ENCODE results near the gene DTL.
"Not testable (repeated sequence)": the region's sequence is repeated elsewhere in the genome, so short reads cannot be mapped to it uniquely, and the experiment has no call there.

Gene DTL, protein sequence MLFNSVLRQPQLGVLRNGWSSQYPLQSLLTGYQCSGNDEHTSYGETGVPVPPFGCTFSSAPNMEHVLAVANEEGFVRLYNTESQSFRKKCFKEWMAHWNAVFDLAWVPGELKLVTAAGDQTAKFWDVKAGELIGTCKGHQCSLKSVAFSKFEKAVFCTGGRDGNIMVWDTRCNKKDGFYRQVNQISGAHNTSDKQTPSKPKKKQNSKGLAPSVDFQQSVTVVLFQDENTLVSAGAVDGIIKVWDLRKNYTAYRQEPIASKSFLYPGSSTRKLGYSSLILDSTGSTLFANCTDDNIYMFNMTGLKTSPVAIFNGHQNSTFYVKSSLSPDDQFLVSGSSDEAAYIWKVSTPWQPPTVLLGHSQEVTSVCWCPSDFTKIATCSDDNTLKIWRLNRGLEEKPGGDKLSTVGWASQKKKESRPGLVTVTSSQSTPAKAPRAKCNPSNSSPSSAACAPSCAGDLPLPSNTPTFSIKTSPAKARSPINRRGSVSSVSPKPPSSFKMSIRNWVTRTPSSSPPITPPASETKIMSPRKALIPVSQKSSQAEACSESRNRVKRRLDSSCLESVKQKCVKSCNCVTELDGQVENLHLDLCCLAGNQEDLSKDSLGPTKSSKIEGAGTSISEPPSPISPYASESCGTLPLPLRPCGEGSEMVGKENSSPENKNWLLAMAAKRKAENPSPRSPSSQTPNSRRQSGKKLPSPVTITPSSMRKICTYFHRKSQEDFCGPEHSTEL

GRCh38 chr1:212035123-212035834 is at the start of gene DTL, which contains the start of gene INTS7:
Gene DTL (plus strand): TSS chr1:212035748. CDS start chr1:212035891, 143 bp downstream.
Gene INTS7 (minus strand): TSS chr1:212035557. CDS start chr1:212035437, 120 bp downstream.
- DNase-seq (ENCODE audit: low read depth, low spot score): peak; percentile 96

GRCh38 chr1:211986628-211987254 is 48.8 kb upstream of the DTL start:
- no peak for DNase-seq (ENCODE audit: low read depth, low spot score)

- DNase-seq (ENCODE audit: low read depth, low spot score): no peak
These were observed 43.9 kb upstream of the DTL start for GRCh38 chr1:211991695-211992094.

- not testable (repeated sequence) for DNase-seq (ENCODE audit: low read depth, low spot score)
These were observed 38.1 kb upstream of the DTL start for GRCh38 chr1:211997426-211997825.

DNA sequence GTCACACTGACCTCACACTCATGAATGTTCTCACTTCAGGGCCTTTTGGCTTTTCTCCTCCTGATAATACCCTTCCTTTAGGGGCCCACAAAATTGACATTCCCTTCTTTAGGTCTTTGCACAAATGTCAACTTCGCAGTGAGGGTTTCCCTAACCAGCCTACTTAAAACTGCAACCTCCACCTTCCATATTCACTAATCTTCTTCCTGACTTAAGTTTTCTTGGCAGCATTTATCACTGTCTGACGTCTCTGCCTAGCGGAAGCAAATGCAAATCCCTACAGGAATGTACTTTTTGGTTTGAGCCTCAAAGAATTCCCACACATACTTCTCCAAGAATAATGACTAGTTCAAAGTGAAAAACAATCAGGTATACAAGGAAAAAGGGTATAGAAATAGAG is 33.0 kb upstream of the DTL start:
- no peak for DNase-seq (ENCODE audit: low read depth, low spot score)

- DNase-seq (ENCODE audit: low read depth, low spot score): no peak
These were observed 30.5 kb upstream of the DTL start for GRCh38 chr1:212004895-212005608.

GRCh38 chr1:212007178-212007577 is 28.4 kb upstream of the DTL start:
- no peak for DNase-seq (ENCODE audit: low read depth, low spot score)

GRCh38 chr1:212007886-212008285 is 27.7 kb upstream of the DTL start:
- no peak for DNase-seq (ENCODE audit: low read depth, low spot score)

GRCh38 chr1:212009561-212009960 is 26.0 kb upstream of the DTL start:
- DNase-seq (ENCODE audit: low read depth, low spot score): no peak

- DNase-seq (ENCODE audit: low read depth, low spot score): no peak
These were observed 25.5 kb upstream of the DTL start for GRCh38 chr1:212010004-212010403.

DNA sequence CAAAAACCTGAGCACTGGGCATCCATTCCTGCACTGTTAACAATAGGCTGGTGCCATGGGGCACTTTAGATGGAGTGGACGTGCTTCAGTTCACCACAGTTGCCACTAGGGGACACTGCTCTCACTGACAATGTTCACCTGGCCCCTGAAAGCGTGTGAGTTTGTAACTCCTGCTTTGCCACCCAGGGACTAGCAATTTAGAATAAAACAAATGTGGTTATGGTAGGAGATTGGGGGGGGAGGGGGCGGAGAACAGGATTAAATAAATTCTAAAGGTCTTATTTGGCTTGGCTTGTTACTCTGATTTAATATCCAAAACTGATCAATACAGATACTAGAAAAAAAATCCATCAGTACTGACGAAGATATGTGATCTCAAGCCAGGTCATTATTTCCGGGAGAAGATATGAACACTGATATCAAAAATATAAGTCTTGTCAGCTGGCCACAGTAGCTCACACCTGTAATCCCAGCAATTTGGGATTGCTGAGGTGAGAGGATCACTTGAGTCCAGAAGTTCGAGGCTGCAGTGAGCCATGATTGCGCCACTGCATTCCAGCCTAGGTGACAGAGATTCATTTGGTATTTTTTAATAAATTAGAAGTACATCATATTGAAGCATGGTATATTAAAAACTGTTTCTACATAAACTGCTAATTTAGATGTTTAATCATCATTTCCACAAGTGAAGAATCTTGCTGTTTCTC is 23.4 kb upstream of the DTL start:
- peak; percentile 38 for DNase-seq (ENCODE audit: low read depth, low spot score)

- no peak for DNase-seq (ENCODE audit: low read depth, low spot score)
These were observed 21.9 kb upstream of the DTL start for GRCh38 chr1:212013672-212014071.

DNA sequence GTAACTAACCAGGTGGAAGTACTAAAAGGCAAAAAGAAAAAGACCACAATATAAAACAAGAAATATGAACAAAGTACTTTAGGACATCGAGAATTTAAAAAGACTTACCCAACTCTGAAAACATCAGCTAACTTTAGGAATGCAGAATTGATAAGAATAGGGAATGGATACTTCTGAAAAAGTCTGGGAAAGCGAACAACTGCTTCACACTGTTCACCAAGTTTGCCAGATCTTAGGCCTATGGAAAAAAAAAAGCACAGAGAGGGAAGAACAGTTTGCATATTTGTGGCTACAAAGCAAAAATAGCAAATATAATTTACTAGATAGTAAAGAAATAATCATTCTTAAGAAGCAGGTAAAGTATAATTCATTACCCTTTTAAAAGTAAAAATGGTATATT is 14.6 kb upstream of the DTL start:
- DNase-seq (ENCODE audit: low read depth, low spot score): no peak

GRCh38 chr1:212021563-212021962 is 14.0 kb upstream of the DTL start:
- DNase-seq (ENCODE audit: low read depth, low spot score): no peak

- not testable (repeated sequence) for DNase-seq (ENCODE audit: low read depth, low spot score)
These were observed 12.6 kb upstream of the DTL start for GRCh38 chr1:212022908-212023307.

DNA sequence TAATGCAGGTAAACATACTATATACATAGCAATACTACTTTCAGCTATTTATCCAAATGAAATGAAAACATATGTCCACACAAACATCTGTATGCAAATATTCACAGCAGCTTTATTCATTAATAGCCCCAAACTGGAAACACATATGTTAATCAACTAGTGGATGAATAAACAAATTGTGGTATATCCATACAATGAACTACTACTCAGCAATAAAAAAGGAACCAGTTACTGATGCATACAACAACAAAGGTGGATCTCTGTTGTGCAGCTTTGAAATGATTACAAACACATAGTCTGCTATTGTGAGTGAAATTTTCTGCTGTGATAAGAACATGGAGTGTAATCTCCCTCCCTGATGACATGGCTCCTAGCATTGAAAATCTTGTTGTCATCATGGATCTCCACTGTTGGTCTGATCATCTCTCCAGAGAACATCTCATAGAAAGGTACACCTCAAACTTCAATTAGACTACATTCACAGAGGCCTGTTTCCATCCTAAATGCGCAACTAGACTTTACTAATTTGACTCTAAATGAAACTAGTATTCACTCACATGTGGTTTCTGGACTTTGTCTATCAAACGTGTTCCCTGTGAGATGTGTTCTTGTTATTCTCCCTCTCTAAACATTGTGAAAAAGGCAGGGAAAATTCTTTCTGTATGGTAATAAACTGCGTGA is 10.9 kb upstream of the DTL start:
- no peak for DNase-seq (ENCODE audit: low read depth, low spot score)

DNA sequence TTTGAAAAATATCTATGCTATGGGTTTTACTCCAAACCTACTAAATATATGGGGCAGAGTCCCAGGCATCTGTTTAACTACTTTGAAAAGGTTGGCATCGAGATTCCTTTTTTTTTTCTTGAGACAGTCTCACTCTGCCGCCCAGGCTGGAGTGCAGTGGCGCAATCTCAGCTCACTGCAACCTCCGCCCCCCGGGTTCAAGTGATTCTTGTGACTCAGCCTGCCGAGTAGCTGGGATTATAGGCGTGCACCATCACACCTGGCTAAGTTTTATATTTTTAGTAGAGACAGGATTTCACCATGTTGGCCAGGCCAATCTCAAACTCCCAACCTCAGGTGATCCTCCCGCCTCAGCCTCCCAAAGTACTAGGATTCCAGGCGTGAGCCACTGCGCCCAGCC is 7.8 kb upstream of the DTL start:
- not testable (repeated sequence) for DNase-seq (ENCODE audit: low read depth, low spot score)

DNA sequence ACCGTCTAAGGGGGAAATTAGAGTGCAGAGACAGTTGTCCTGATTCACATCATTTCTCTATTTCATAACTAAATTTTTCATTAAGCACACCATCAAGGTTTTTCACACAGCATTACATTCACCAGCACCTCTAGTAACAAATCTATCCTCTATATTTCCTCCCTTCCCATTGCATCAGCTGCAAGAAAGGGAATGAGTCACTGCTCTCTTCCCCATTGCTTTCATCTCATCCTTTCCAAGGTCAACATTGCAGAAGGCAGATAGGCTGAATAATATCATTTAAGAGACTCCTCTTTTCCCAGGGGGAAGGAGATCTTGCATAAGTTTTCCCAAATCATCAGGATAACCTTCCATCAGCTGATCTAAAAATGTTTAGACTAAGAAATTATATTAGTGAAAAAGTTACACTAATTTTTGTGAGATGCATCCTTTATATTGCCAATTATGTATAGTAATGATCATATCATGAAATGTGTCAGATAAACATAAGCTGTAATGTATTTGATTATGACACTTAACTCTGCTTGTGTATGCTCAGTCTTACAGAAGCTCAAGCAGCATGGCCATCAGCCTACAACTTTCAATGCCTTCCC is 4.5 kb upstream of the DTL start:
- no peak for DNase-seq (ENCODE audit: low read depth, low spot score)

DNA sequence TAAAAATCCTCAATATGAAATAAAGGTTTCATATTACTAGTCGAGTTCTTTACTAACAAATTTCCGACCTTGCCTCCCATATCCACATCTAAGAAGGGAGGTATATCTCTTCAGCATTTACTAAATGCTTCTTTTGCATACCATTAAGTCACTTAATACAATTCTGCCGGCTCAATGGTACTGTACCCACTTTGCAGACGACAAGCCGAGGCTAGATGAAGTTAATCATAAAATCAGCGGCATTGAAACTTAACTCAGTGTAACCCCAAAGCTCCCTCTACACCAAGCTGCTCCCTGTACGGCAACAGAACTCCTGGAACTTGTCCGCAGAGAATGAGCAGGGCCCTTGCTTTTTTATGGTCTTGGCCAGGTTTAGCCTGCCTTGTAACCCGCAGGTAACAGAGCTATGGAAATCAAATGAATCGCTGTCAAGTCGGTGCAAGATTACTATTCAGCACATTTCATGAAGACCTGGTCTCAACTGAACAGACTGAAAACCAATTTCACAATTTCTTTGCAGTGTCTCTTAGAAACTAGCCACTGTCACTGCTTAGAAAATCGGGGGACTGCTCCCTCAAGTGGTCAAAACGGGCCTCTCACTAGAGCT is 929 bp upstream of the DTL start:
- no peak for DNase-seq (ENCODE audit: low read depth, low spot score)

All from activated naive CD8-positive, alpha-beta T cell treated with anti-CD3 and anti-CD28 coated beads, Interleukin-2, amount 50 U/mL, for 16 hours (primary cell).